ENCODE measurements around the gene CCDC40.

Gene CCDC40

DNA sequence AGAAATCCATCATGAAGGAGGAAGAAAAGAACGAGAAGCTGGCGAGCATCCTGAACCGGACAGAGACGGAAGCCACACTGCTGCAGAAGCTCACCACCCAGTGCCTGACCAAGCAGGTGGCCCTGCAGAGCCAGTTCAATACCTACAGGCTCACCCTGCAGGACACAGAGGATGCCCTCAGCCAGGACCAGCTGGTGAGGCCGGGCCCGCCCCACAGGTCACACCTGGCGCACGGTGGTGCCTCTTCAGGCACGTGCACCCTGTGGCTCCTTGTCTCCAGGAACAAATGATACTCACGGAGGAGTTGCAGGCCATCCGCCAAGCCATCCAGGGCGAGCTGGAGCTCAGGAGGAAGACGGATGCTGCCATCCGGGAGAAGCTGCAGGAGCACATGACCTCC lies 45.2 kb downstream of the CCDC40 start:
- no peak for TF ChIP-seq CTCF (IDR thresholded peaks at IDR 0.05; ENCODE audit: extremely low read depth, missing control alignments)
- no peak for DNase-seq (ENCODE audit: low spot score)

DNA sequence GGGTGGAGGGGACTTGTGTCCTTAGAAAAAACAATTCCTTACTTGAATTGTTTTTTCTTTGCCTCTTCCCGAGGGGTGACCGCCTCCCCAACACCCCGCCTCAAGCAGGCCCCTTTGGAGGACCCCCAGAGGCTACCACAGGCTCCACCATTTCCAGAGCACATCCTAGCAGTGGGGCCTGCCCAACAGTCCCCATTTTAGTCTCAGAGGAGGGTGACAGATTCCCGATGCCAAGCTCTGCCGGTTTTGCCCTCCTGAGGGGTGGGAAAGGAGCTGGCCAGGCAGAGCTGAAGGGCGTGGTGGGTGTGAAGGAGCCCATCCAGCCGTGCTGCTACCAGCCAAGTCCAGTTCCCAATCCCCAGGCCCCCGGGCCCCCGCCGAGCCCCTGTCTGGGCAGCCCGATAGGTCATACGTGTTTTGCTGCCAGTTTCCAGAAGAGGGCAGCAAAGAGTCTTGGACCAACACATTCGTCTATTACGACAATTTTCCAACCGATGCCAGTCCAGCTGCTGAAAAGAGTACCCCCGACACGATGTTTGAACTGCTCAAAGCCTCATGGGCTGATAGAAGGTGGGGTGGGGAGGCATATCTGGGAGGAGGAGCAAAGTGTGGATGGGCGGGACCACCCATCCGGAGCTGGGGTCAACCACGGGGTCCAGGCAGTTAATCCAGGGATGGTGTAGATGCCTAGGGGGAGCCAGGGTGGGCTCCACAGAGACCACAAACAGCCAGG lies 46.1 kb downstream of the CCDC40 start:
- peak; percentile 41 for TF ChIP-seq CTCF (IDR thresholded peaks at IDR 0.05; ENCODE audit: extremely low read depth, missing control alignments)
- peak; percentile 83 for DNase-seq (ENCODE audit: low spot score)

DNA sequence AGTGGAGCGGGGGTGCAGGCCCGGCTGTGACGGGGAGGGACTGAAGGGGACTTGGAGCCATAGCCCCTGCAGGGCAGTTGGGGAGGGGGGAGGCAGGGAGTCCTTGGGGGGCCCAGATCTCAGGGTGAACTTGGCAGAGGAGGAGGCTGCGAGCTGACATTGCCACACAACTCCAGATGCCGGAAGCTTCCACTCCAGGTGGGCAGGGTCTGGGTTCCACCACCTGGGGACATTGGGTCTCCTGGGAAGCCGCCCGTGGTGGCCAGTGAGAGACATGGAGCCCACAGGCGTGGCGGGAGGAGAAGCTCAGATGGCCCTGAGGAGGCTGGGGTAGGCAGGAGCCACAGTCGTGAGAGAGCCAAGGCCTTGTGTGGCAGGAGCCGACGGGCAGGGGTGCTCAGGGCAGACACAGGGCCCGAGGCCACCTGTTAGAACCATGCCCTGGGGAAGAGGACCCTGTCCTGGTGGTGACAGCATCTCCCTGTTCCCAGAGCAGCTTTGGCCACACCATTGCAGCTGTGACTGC lies 46.8 kb downstream of the CCDC40 start:
- no peak for TF ChIP-seq CTCF (IDR thresholded peaks at IDR 0.05; ENCODE audit: extremely low read depth, missing control alignments)
- no peak for DNase-seq (ENCODE audit: low spot score)

DNA sequence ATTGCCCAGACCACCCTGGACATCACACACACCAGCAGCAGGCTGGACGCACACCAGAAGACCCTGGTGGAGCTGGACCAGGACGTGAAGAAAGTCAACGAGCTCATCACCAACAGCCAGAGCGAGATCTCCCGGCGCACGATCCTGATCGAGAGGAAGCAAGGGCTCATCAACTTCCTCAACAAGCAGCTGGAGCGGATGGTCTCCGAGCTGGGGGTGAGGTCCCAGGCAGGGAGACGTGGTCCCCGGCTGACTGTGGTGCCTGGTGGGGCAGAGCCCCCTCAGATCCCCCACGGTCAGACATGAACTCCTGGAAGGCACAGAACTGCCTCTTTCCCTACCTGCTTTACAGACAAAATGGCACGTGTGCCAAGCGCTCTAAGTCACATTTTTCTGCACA lies 48.3 kb downstream of the CCDC40 start:
- no peak for DNase-seq (ENCODE audit: low spot score)
- TF ChIP-seq CTCF (IDR thresholded peaks at IDR 0.05; ENCODE audit: extremely low read depth, missing control alignments): no peak

- no peak for TF ChIP-seq CTCF (IDR thresholded peaks at IDR 0.05; ENCODE audit: extremely low read depth, missing control alignments)
- no peak for DNase-seq (ENCODE audit: low spot score)
Measured at GRCh38 chr17:80086081-80086480, 49.6 kb downstream of the CCDC40 start.

- no peak for TF ChIP-seq CTCF (IDR thresholded peaks at IDR 0.05; ENCODE audit: extremely low read depth, missing control alignments)
- no peak for DNase-seq (ENCODE audit: low spot score)
Measured at GRCh38 chr17:80086616-80087015, 50.2 kb downstream of the CCDC40 start.

GRCh38 chr17:80087346-80088265 lies 51.2 kb downstream of the CCDC40 start:
- no peak for DNase-seq (ENCODE audit: low spot score)
- no peak for TF ChIP-seq CTCF (IDR thresholded peaks at IDR 0.05; ENCODE audit: extremely low read depth, missing control alignments)

Data from GM20000 (cell line).